ENCODE measurements around the gene HES2. TPM values are rescaled to one million over a fixed set of nuclear protein-coding genes. Genes with fewer than 3 reads are reported as not detected.

Gene HES2
- total and polyA plus RNA-seq, 9 of the 15 experiments (the other 6 are each of a cell fraction or from before 2014, with no cell fraction given) = 0.05 to 0.18 (median 0.07) TPM; not detected in 4

DNA sequence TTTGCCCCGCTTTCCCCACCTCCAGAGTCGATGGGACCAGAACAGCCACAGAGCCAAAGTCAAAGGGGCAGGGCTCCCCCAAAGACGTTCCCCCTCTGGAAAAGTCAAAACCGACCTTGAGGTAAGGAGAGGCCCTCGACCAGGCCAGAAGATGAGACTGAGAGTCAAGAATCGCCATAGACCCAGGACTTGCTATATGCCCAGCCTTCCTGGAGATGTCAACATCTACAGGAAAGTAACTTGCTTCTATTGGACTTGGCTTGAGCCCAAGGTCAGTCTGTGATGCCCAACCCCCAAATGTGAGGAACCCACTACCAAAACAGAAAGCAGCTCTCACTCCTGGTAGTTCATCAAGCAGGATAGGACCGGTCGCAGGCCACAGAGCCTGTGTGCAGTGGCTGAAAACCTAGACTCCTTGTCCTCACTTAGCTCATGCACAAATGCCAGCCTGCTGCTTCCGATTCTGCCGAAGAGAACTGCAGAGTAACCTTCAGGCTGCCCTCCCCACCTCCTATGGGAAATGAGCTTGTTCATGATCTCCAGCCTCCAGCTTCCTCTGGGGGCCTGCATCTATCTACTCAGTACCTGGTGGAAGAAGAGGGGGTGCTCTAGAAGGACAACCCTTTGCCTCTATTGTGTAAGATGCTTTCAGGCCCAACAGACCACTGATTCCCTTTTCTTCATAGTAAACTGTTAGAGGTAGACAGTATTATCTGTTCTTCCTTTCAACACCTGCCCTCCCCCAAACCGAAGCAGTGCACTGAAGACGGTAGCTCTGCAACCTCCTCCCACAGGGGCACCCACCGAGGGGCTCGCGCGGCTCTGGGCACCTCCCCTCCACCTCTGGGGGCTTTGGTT, 27.5 kb downstream of the HES2 start:
- H3K27me3 ChIP-seq (ENCODE audit: control insufficient read depth in 2 of 2, insufficient read depth in 2 of 2, low read length in 2 of 2) = no peaks in the 10 kb centered on the region
- H3K36me3 ChIP-seq (ENCODE audit: control insufficient read depth, insufficient read depth, low read length) = no peaks in the 10 kb centered on the region
- H3K4me2 ChIP-seq (ENCODE audit: insufficient read depth, low read length) = peak overlapping the region; percentile 83
- peak overlapping the region; percentile 34 to 92 for H3K9ac ChIP-seq (ENCODE audit: insufficient read depth in 1 of 2, low read depth in 2 of 2, low read length in 2 of 2)
- WGBS (ENCODE audit: insufficient coverage, low coverage, missing lambda C conversion rate) = 46% methylated on average over 16 of the region's 16 CpGs
- H3K4me1 ChIP-seq (replicated peaks in 1 of 2; ENCODE audit: control insufficient read depth in 2 of 2, insufficient read depth in 2 of 2, low read length in 2 of 2) = peaks cover 13 to 20% of the 10 kb centered on the region in 2 experiments
- H3K79me2 ChIP-seq (ENCODE audit: control insufficient read depth, insufficient read depth, low read length) = peaks cover 20% of the 10 kb centered on the region
- peak overlapping the region; percentile 91; the same call in 1 of the 3 replicates for H3K27ac ChIP-seq (ENCODE audit: extremely low read depth, low read depth, low read length)
- ATAC-seq (no peak), DNase-seq (ENCODE audit: extremely low read depth in 1 of 4, low spot score in 3 of 4) (peak in 1 of 4 experiments; percentile 46), FAIRE-seq (peak; percentile 59)
- in situ Hi-C loops (cut with MboI) (loop anchor here (5.0 kb wide), 1 partner anchor 165 kb away; the partner anchor contains the start of gene TAS1R1), intact Hi-C loops (cut with micrococcal nuclease) (no loop called here)
- POLR2A ChIA-PET = interaction anchor here (0.5 to 4.8 kb wide), 17 partner anchors 10 to 667 kb away, joined by 3 to 43 read pairs (median 3); partner anchors contain the start of genes NOL9 and TAS1R1
- CTCF ChIA-PET (ENCODE audit: low intra/inter-chr PET ratio) = no interaction called here
- H3K4me3 ChIP-seq = peak overlapping the region; percentile 91
- peak overlapping the region; percentile 26 for H2AFZ ChIP-seq (ENCODE audit: low read depth, low read length)
- H3K9me3 ChIP-seq (replicated peaks; ENCODE audit: control insufficient read depth, insufficient read depth, low read depth, low read length) = no peaks in the 10 kb centered on the region
- H4K20me1 ChIP-seq (replicated peaks; ENCODE audit: control insufficient read depth, insufficient read depth, low read length) = peaks cover 7% of the 10 kb centered on the region
- TSS peak; percentile 61 for BruUV-seq (replicated peaks)
- no peaks in the 10 kb centered on the region for H3K9me1 ChIP-seq (ENCODE audit: control insufficient read depth, insufficient read depth, low read length)
- TF ChIP-seq, protein P1, sequence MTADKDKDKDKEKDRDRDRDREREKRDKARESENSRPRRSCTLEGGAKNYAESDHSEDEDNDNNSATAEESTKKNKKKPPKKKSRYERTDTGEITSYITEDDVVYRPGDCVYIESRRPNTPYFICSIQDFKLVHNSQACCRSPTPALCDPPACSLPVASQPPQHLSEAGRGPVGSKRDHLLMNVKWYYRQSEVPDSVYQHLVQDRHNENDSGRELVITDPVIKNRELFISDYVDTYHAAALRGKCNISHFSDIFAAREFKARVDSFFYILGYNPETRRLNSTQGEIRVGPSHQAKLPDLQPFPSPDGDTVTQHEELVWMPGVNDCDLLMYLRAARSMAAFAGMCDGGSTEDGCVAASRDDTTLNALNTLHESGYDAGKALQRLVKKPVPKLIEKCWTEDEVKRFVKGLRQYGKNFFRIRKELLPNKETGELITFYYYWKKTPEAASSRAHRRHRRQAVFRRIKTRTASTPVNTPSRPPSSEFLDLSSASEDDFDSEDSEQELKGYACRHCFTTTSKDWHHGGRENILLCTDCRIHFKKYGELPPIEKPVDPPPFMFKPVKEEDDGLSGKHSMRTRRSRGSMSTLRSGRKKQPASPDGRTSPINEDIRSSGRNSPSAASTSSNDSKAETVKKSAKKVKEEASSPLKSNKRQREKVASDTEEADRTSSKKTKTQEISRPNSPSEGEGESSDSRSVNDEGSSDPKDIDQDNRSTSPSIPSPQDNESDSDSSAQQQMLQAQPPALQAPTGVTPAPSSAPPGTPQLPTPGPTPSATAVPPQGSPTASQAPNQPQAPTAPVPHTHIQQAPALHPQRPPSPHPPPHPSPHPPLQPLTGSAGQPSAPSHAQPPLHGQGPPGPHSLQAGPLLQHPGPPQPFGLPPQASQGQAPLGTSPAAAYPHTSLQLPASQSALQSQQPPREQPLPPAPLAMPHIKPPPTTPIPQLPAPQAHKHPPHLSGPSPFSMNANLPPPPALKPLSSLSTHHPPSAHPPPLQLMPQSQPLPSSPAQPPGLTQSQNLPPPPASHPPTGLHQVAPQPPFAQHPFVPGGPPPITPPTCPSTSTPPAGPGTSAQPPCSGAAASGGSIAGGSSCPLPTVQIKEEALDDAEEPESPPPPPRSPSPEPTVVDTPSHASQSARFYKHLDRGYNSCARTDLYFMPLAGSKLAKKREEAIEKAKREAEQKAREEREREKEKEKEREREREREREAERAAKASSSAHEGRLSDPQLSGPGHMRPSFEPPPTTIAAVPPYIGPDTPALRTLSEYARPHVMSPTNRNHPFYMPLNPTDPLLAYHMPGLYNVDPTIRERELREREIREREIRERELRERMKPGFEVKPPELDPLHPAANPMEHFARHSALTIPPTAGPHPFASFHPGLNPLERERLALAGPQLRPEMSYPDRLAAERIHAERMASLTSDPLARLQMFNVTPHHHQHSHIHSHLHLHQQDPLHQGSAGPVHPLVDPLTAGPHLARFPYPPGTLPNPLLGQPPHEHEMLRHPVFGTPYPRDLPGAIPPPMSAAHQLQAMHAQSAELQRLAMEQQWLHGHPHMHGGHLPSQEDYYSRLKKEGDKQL (CRISPR knock-in tag; IDR thresholded peaks at IDR 0.05; ENCODE audit: borderline replicate concordance) = 0 out of 2 replicates have a peak, but pooled peaks have one; percentile 70
- no peak for TF ChIP-seq FOSL1 (tag; conservative IDR thresholded peaks at IDR 0.05)
- no peak for TF ChIP-seq TOE1 (IDR thresholded peaks at IDR 0.05; ENCODE audit: borderline replicate concordance)
- 0 out of 2 replicates have a peak, but pooled peaks have one; percentile 44 for TF ChIP-seq TOE1 (CRISPR knock-in tag; IDR thresholded peaks at IDR 0.05; ENCODE audit: borderline replicate concordance, low read depth)
- TF ChIP-seq HLTF (IDR thresholded peaks at IDR 0.05) = no peak
- no peak for TF ChIP-seq ZNF444 (CRISPR knock-in tag; IDR thresholded peaks at IDR 0.05)
- TF ChIP-seq, protein P2, sequence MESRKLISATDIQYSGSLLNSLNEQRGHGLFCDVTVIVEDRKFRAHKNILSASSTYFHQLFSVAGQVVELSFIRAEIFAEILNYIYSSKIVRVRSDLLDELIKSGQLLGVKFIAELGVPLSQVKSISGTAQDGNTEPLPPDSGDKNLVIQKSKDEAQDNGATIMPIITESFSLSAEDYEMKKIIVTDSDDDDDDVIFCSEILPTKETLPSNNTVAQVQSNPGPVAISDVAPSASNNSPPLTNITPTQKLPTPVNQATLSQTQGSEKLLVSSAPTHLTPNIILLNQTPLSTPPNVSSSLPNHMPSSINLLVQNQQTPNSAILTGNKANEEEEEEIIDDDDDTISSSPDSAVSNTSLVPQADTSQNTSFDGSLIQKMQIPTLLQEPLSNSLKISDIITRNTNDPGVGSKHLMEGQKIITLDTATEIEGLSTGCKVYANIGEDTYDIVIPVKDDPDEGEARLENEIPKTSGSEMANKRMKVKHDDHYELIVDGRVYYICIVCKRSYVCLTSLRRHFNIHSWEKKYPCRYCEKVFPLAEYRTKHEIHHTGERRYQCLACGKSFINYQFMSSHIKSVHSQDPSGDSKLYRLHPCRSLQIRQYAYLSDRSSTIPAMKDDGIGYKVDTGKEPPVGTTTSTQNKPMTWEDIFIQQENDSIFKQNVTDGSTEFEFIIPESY (CRISPR knock-in tag; IDR thresholded peaks at IDR 0.05) = no peak
- no peak for TF ChIP-seq POU5F1 (IDR thresholded peaks at IDR 0.05; ENCODE audit: borderline replicate concordance, low read depth, low read length, partially characterized antibody)
- TF ChIP-seq CAMTA2 (CRISPR knock-in tag; conservative IDR thresholded peaks at IDR 0.05) = no peak
- TF ChIP-seq GTF2A2 (tag; IDR thresholded peaks at IDR 0.05) = no peak
- TF ChIP-seq CEBPB (tag; IDR thresholded peaks at IDR 0.05) = peak; percentile 39
- no peak for TF ChIP-seq FOXA3 (CRISPR knock-in tag; conservative IDR thresholded peaks at IDR 0.05 in 1 of 2, IDR thresholded peaks at IDR 0.05 in 1 of 2)

Measured in K562 (cell line).